H9 (cell line): ENCODE measurements around the gene GPC4. TPM values are rescaled to one million over a fixed set of nuclear protein-coding genes. Genes with fewer than 3 reads are reported as not detected.

Experiments used
- DNase-seq: peaks from one replicate; pipeline ENCODE4 v3.0.0-alpha.2; 2017
- H2AFZ ChIP-seq: one replicate; pipeline ENCODE4 v1.6.1; 2013; ENCODE audit warnings: mild to moderate bottlenecking, low read length, control low read depth, moderate library complexity
- H2AK5ac ChIP-seq: 2 replicates; pipeline ENCODE4 v1.6.1; 2013; ENCODE audit warnings: low read length, control low read depth, mixed read lengths; ENCODE audit not compliant: insufficient read length
- H2BK120ac ChIP-seq: one replicate; pipeline ENCODE4 v1.6.1; 2013; ENCODE audit warnings: low read depth, mild to moderate bottlenecking, low read length, control low read depth, inconsistent platforms; ENCODE audit not compliant: poor library complexity, severe bottlenecking
- H2BK12ac ChIP-seq: 2 replicates; pipeline ENCODE4 v1.6.1; 2013; ENCODE audit warnings: low read length, control low read depth, mixed read lengths, low read depth; ENCODE audit not compliant: insufficient read length
- H2BK15ac ChIP-seq: 2 replicates; pipeline ENCODE4 v1.6.1; 2013; ENCODE audit warnings: low read depth, low read length, control low read depth
- H2BK20ac ChIP-seq: one replicate; pipeline ENCODE4 v1.6.1; 2013; ENCODE audit warnings: low read depth, mild to moderate bottlenecking, low read length, control low read depth, inconsistent platforms; ENCODE audit not compliant: poor library complexity, severe bottlenecking
- H2BK5ac ChIP-seq: 2 replicates; pipeline ENCODE4 v1.6.1; 2013; ENCODE audit warnings: low read length, control low read depth, mixed read lengths; ENCODE audit not compliant: insufficient read length
- H3K14ac ChIP-seq: 2 replicates; pipeline ENCODE4 v1.6.1; 2013; ENCODE audit warnings: low read length, control low read depth; ENCODE audit not compliant: insufficient read depth
- H3K18ac ChIP-seq: 2 replicates; pipeline ENCODE4 v1.6.1; 2013; ENCODE audit warnings: low read depth, mild to moderate bottlenecking, mixed read lengths, low read length, control low read depth; ENCODE audit not compliant: insufficient read length
- H3K23ac ChIP-seq: 2 replicates; pipeline ENCODE4 v1.6.1; 2013; ENCODE audit warnings: low read length, control low read depth, mixed read lengths, low read depth; ENCODE audit not compliant: insufficient read length
- H3K23me2 ChIP-seq: 2 replicates; pipeline ENCODE4 v1.6.1; 2013; ENCODE audit warnings: low read depth, mild to moderate bottlenecking, mixed read lengths, low read length, control low read depth; ENCODE audit not compliant: insufficient read length, poor library complexity, severe bottlenecking
- H3K27ac ChIP-seq: 2 replicates; pipeline ENCODE4 v1.5.1; 2013; ENCODE audit warnings: low read length, control low read depth, mixed read lengths, low read depth; ENCODE audit not compliant: insufficient read length
- H3K27me3 ChIP-seq: 2 replicates; pipeline ENCODE4 v1.6.1; 2013; ENCODE audit warnings: low read length, control low read depth, inconsistent platforms; ENCODE audit not compliant: insufficient read depth
- H3K4ac ChIP-seq: 2 replicates; pipeline ENCODE4 v1.6.1; 2013; ENCODE audit warnings: low read depth, mild to moderate bottlenecking, control low read depth, inconsistent platforms, low read length, moderate library complexity
- H3K4me1 ChIP-seq: 2 replicates; pipeline ENCODE4 v1.6.1; 2013; ENCODE audit warnings: low read length, control low read depth, inconsistent platforms; ENCODE audit not compliant: insufficient read depth
- H3K4me2 ChIP-seq: 2 replicates; pipeline ENCODE4 v1.6.1; 2013; ENCODE audit warnings: low read length, control low read depth, mixed read lengths; ENCODE audit not compliant: insufficient read length, insufficient read depth
- H3K56ac ChIP-seq: 2 replicates; pipeline ENCODE4 v1.6.1; 2013; ENCODE audit warnings: low read depth, mild to moderate bottlenecking, mixed read lengths, low read length, control low read depth; ENCODE audit not compliant: insufficient read length
- H3K79me1 ChIP-seq: 2 replicates; pipeline ENCODE4 v1.6.1; 2013; ENCODE audit warnings: low read depth, mild to moderate bottlenecking, moderate library complexity, low read length, control low read depth, inconsistent platforms; ENCODE audit not compliant: insufficient read depth, poor library complexity, severe bottlenecking
- H3K79me2 ChIP-seq: 2 replicates; pipeline ENCODE4 v1.6.1; 2013; ENCODE audit warnings: low read length, control low read depth, inconsistent platforms; ENCODE audit not compliant: insufficient read depth
- H3K9ac ChIP-seq: 2 replicates; pipeline ENCODE4 v1.6.1; 2013; ENCODE audit warnings: low read length, control low read depth, mixed read lengths; ENCODE audit not compliant: insufficient read length; ENCODE audit errors: extremely low read depth
- H3K9me3 ChIP-seq: one replicate; pipeline ENCODE4 v1.6.1; 2013; ENCODE audit warnings: low read depth, low read length, inconsistent platforms; ENCODE audit not compliant: control insufficient read depth
- H3T11ph ChIP-seq: one replicate; pipeline ENCODE4 v1.6.1; 2013; ENCODE audit warnings: mild to moderate bottlenecking, low read length, control low read depth, inconsistent platforms
- H4K20me1 ChIP-seq: one replicate; pipeline ENCODE4 v1.6.1; 2013; ENCODE audit not compliant: control insufficient read depth, insufficient read length, insufficient read depth
- H4K5ac ChIP-seq: 2 replicates; pipeline ENCODE4 v1.6.1; 2013; ENCODE audit warnings: low read depth, mild to moderate bottlenecking, mixed read lengths, low read length, control low read depth; ENCODE audit not compliant: insufficient read length
- H4K8ac ChIP-seq: replicated peaks from 2 replicates; pipeline ENCODE4 v1.6.1; 2013; ENCODE audit warnings: low read length, control low read depth, mixed read lengths, low read depth; ENCODE audit not compliant: insufficient read length
- H4K91ac ChIP-seq: 2 replicates; pipeline ENCODE4 v1.6.1; 2013; ENCODE audit warnings: low read depth, mild to moderate bottlenecking, moderate library complexity, mixed read lengths, low read length, control low read depth; ENCODE audit not compliant: insufficient read length
- H3K27ac Mint-ChIP-seq, 3 experiments: 2 replicates in 2 of 3; 3 replicates in 1 of 3; pipeline ENCODE4 v1.8.0; 2020 to 2021; ENCODE audit warnings: mixed read lengths in 3 of 3, mild to moderate bottlenecking in 1 of 3, moderate library complexity in 1 of 3
- H3K27me3 Mint-ChIP-seq: 2 replicates; pipeline ENCODE4 v1.8.0; 2021; ENCODE audit warnings: low read depth, mild to moderate bottlenecking, moderate library complexity, mixed read lengths
- H3K36me3 Mint-ChIP-seq, 3 experiments: 2 replicates in 2 of 3; 3 replicates in 1 of 3; pipeline ENCODE4 v1.8.0; 2020 to 2021; ENCODE audit warnings: low read depth in 3 of 3, mixed read lengths in 3 of 3; ENCODE audit not compliant: insufficient read depth in 1 of 3
- H3K4me1 Mint-ChIP-seq, 2 experiments: 2 replicates each; pipeline ENCODE4 v1.8.0; 2020; ENCODE audit warnings: mixed read lengths in 2 of 2
- H3K4me3 Mint-ChIP-seq, 2 experiments: 2 replicates in 1 of 2; 3 replicates in 1 of 2; pipeline ENCODE4 v1.8.0; 2020 to 2021; ENCODE audit warnings: mild to moderate bottlenecking in 2 of 2, mixed read lengths in 2 of 2, moderate library complexity in 1 of 2
- H3K9me3 Mint-ChIP-seq, 2 experiments: 2 replicates in 1 of 2; 3 replicates in 1 of 2; pipeline ENCODE4 v1.8.0; 2020; ENCODE audit warnings: mild to moderate bottlenecking in 2 of 2, mixed read lengths in 2 of 2, moderate library complexity in 1 of 2
- WGBS: extraction: QIAGEN DNeasy Blood & Tissue Kit; methylation state at CpG from one replicate; pipeline ENCODE4 v1.1.7; 2013; ENCODE audit warnings: missing lambda C conversion rate, low lambda C conversion rate, mixed read lengths; ENCODE audit not compliant: insufficient read length; ENCODE audit errors: extremely low coverage; 5-methylcytosine and 5-hydroxymethylcytosine counted together
- total RNA-seq: library from RNA; stranded (reverse); gene quantifications from 2 replicates; pipeline ENCODE4 v1.2.1, GENCODE V29; 2021
- TF ChIP-seq, protein P1 (sequence below): fragments of 200-600 bp; sonication (generic); conservative IDR thresholded peaks from 3 replicates; pipeline ENCODE4 v1.8.0; 2021; ENCODE audit warnings: antibody characterized with exemption, mild to moderate bottlenecking

The GPC4 gene
- total RNA-seq, 1 experiment from 2014 or later, result 416 TPM

GRCh38 chrX:133375615-133376340 is 39.5 kb downstream of the GPC4 start:
- no peak overlapping the region for H3T11ph ChIP-seq
- no peak overlapping the region for H3K4me2 ChIP-seq
- peaks cover 12 to 33% (median 30%) of the 10 kb centered on the region in 3 experiments; a peak in 6 of 7 replicates for H3K36me3 Mint-ChIP-seq
- H3K14ac ChIP-seq, result no peak overlapping the region; the same call in 1 of the 2 replicates
- no peak overlapping the region for H2BK20ac ChIP-seq
- peaks cover 2% of the 10 kb centered on the region for H4K20me1 ChIP-seq
- no peak overlapping the region; a peak in 1 of 5 replicates for H3K4me3 Mint-ChIP-seq
- no peak overlapping the region for H2AFZ ChIP-seq
- no peaks in the 10 kb centered on the region for H3K27me3 ChIP-seq
- H4K8ac ChIP-seq, result no peak overlapping the region
- H3K79me2 ChIP-seq, result peaks cover 68% of the 10 kb centered on the region
- no peak overlapping the region for H3K9ac ChIP-seq
- H2BK12ac ChIP-seq, result no peak overlapping the region
- TF ChIP-seq, protein P1, sequence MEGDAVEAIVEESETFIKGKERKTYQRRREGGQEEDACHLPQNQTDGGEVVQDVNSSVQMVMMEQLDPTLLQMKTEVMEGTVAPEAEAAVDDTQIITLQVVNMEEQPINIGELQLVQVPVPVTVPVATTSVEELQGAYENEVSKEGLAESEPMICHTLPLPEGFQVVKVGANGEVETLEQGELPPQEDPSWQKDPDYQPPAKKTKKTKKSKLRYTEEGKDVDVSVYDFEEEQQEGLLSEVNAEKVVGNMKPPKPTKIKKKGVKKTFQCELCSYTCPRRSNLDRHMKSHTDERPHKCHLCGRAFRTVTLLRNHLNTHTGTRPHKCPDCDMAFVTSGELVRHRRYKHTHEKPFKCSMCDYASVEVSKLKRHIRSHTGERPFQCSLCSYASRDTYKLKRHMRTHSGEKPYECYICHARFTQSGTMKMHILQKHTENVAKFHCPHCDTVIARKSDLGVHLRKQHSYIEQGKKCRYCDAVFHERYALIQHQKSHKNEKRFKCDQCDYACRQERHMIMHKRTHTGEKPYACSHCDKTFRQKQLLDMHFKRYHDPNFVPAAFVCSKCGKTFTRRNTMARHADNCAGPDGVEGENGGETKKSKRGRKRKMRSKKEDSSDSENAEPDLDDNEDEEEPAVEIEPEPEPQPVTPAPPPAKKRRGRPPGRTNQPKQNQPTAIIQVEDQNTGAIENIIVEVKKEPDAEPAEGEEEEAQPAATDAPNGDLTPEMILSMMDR, result no peak
- H3K79me1 ChIP-seq, result peaks cover 8% of the 10 kb centered on the region
- DNase-seq, result no peak
- H3K56ac ChIP-seq, result no peak overlapping the region
- peaks cover 81 to 84% of the 10 kb centered on the region in 2 experiments for H3K4me1 Mint-ChIP-seq
- no peak overlapping the region for H4K91ac ChIP-seq
- no peaks in the 10 kb centered on the region for H3K27me3 Mint-ChIP-seq
- no peak overlapping the region for H3K23ac ChIP-seq
- no CpG with 5 or more reads among the region's 7 CpGs for WGBS
- no peaks in the 10 kb centered on the region for H3K9me3 Mint-ChIP-seq
- no peak overlapping the region for H2BK5ac ChIP-seq
- no peak overlapping the region for H3K4ac ChIP-seq
- H2BK15ac ChIP-seq, result no peak overlapping the region
- no peak overlapping the region for H3K18ac ChIP-seq
- H2BK120ac ChIP-seq, result no peak overlapping the region
- H3K9me3 ChIP-seq, result no peaks in the 10 kb centered on the region
- no peak overlapping the region for H4K5ac ChIP-seq
- no peak overlapping the region for H3K27ac ChIP-seq
- no peak overlapping the region for H2AK5ac ChIP-seq
- H3K27ac Mint-ChIP-seq, result peak overlapping the region; percentile 17 to 78 (median 21); a peak in 5 of 7 replicates
- no peaks in the 10 kb centered on the region for H3K23me2 ChIP-seq
- peaks cover 17% of the 10 kb centered on the region for H3K4me1 ChIP-seq
